Cardiac fibroblast (primary cell): Measurements from ENCODE around the gene ZHX3.

ENCODE experiments used
- DNase-seq, 2 donors: peaks; one replicate each; pipeline versions ENCODE4 v3.0.0 to v3.0.0-alpha.2; 2010; ENCODE audit warnings: low read depth in 2 of 2
- H3K4me3 ChIP-seq, 2 donors: replicated peaks in 1 of 2; 1 replicate in 1 of 2; 2 replicates in 1 of 2; pipeline ENCODE4 v1.5.1; 2011; ENCODE audit warnings: low read depth in 2 of 2, low read length in 2 of 2, mild to moderate bottlenecking in 2 of 2, moderate library complexity in 1 of 2
- CTCF ChIP-seq: IDR thresholded peaks from one replicate; pipeline ENCODE4 v1.5.1; 2011; ENCODE audit warnings: low read depth, mild to moderate bottlenecking, low read length, inconsistent platforms

The ZHX3 gene

GRCh38 chr20:41342474-41343464 is 25.2 kb upstream of the ZHX3 start:
- DNase-seq, result no peak
- H3K4me3 ChIP-seq, result no peak overlapping the region
- no peak for TF ChIP-seq CTCF

GRCh38 chr20:41340327-41341055 is 23.0 kb upstream of the ZHX3 start, which contains the start of gene LPIN3:
Gene LPIN3 (plus strand): TSS chr20:41340821. CDS start chr20:41345804, 4,983 bp downstream.
- DNase-seq, result peak; percentile 92 to 95
- peak within 1 kb of the TSS; percentile 52 to 63 for H3K4me3 ChIP-seq
- no peak for TF ChIP-seq CTCF

GRCh38 chr20:41339957-41340326 is 22.4 kb upstream of the ZHX3 start:
- H3K4me3 ChIP-seq, result peak overlapping the region; percentile 52 to 63
- DNase-seq, result peak; percentile 68 to 76
- peak; percentile 92 for TF ChIP-seq CTCF

GRCh38 chr20:41336711-41337492 is 19.4 kb upstream of the ZHX3 start:
- no peak for DNase-seq
- no peak overlapping the region for H3K4me3 ChIP-seq
- TF ChIP-seq CTCF, result no peak

GRCh38 chr20:41335591-41335990 is 18.1 kb upstream of the ZHX3 start:
- H3K4me3 ChIP-seq, result no peak overlapping the region
- DNase-seq, result no peak
- TF ChIP-seq CTCF, result no peak
